ENCODE results near the gene MMP10. TPM values are rescaled to one million over a fixed set of nuclear protein-coding genes. Genes with fewer than 3 reads are reported as not detected.

Gene MMP10
- under 1 TPM in 3 of 4 donors, not detected in 1; 0.11 to 0.14 (median 0.12) TPM for polyA plus RNA-seq (ENCODE audit: insufficient read length in 4 of 4)

DNA sequence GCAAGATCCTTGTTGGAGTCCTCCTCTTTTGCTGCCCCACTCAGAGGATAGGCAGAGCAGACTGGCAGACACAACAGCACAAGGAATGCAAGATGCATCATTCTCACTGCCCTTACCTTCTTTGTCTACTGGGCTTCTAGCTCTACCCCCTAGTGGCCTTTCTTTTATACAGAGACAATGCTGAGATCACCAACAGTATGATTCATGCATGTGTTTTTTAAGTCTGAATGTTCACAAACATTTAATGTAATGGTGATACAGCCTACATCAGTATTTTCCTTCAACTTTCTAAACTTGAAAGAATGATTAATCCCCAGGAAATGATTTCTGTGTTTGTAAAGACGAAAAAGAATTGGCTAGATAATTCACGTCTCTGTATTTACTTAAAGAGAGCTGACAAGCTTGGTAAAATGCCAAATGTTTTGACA lies at the start of gene MMP10:
TSS of gene MMP10 (minus strand) at position 138 of the 428 bp plus-strand sequence. CDS start at position 101, 37 bp downstream.
- DNase-seq (ENCODE audit: low read depth in 4 of 4, low spot score in 3 of 4), result no peak

DNA sequence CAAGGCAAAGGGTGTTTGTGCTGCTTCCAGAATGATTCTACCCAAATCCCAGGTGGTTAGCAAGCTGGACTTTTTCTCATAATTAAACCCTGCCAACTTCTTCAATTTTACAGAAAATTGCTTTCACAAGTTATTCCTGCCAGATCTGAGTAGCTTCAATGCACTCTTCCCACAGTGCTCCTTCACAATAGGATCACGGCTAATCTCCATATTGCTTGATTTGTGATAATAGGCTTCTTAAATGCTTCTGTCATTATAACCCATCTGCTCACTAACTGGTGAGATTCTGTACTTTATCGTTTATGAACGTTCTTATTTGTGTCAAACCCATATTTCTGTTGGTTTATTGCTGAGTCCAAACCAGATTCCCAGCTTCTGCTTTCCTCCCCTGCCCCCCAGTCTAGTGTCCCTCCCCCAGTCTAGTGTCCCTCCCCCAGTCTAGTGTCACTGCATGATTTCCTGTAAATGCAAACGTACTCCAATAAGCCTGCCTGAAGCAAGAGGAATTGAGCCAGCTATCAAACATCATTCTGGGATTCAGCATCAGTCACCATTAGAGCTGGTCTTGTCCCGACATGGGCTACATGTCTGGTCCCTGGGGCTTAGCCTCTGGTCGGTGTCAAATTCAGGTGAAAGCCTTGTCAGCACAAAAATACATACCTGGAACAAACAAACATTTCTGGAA lies 49.0 kb upstream of the MMP10 start:
- no peak for DNase-seq (ENCODE audit: low read depth in 4 of 4, low spot score in 3 of 4)

DNA sequence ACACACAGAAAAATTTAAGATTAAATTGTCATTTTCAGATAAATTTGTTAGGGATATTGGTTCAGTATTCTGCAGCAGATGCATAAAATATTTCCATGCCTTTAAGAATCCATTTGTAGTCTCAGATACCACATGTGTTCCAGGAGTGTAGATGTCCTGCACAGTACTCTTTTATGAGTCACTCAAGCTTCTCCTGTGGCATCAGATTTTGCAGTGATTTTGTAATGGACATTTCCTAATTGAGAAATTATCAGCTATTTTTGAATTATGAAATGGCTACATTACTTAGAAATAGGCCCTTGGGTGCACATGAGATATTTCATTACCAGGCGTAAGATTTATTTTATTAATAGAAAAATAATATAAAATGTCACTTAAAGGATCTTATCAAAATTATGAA lies 44.1 kb upstream of the MMP10 start:
- no peak for DNase-seq (ENCODE audit: low read depth in 4 of 4, low spot score in 3 of 4)

DNA sequence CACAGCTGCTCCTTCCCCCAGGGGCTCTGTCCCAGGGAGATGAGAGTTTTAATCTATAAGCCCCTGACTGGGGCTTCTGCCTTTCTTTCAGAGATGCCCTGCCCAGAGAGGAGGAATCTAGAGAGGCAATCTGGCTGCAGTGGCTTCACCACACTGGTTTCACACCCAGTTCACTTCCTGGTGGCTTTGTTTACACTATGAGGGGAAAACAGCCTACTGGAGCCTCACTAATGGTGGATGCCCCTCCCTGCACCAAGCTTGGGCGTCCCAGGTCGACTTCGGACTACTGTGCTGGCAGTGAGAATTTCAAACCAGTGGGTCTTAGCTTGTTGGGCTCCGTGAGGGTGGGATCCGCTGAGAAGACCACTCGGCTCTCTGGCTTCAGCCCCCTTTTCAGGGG lies 39.1 kb upstream of the MMP10 start:
- no peak for DNase-seq (ENCODE audit: low read depth in 4 of 4, low spot score in 3 of 4)

DNA sequence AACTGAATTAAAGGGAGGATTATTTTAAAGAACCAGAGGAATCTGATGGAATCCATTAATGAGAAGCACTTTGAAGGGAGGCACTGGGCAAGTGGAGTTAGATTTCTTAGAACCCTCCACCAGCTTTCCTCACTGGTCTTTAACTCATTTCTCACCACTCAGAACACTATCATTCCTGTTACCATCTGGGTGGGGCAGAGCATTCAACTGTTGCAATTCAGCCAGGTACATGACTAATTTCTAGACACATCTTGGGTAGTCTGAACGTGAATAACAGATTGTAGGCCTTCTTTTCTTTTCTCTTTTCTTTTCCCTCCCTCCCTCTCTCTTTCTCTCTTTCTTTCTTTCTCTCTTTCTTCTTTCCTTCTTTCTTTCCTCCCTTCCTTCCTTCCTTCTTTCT lies 33.1 kb upstream of the MMP10 start:
- no peak for DNase-seq (ENCODE audit: low read depth in 4 of 4, low spot score in 3 of 4)

DNA sequence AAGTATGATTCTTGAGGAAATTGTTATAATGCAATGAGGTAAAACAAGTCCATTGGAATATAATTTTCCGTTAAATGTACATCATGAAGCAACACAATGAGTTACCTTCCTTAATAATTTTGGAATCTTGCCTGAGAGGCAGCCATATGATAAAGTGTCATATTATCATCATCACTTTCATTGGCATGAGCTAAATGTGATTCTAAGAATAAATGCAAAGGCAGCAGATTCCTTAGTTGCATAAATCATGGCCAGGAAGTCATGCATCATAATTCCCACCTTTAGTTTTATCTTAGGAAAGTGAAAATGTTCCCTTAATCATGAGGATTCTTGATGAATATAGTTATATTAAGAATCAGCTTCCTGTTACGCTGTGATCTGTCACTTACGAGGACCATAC lies 31.8 kb upstream of the MMP10 start:
- no peak for DNase-seq (ENCODE audit: low read depth in 4 of 4, low spot score in 3 of 4)

DNA sequence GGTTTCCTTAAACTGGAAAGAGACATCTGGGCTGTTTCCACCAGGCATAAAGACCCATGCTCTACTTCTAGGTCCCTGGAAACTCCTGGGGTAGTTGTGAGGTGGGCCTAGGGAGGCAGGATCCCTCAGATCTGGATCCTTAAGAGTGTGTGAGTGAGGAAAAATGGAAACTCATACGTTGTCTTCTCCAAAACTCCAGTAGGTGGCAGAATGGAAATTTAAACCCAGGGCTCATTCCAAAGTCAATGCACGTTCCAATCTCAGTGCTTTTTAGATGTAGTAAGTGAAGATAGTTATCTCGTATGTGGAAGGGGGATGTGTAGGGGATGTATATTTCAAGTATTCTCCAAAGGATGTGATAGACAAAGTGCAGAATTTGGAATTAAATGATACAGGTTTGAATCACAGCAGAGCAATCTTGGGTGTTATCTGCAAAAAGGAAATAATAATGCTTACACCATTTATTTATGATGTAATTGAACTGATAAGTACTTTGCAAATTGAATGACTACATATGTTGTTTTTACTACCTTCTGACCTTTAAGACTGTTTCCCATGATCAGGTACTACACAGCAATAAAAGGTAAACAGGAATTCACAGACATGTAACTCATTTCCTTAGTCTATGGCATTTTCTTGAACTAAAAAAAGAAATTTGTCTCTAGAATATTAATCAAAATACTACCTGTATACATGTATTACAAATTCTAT lies 30.7 kb upstream of the MMP10 start:
- DNase-seq (ENCODE audit: low read depth in 4 of 4, low spot score in 3 of 4), result no peak

DNA sequence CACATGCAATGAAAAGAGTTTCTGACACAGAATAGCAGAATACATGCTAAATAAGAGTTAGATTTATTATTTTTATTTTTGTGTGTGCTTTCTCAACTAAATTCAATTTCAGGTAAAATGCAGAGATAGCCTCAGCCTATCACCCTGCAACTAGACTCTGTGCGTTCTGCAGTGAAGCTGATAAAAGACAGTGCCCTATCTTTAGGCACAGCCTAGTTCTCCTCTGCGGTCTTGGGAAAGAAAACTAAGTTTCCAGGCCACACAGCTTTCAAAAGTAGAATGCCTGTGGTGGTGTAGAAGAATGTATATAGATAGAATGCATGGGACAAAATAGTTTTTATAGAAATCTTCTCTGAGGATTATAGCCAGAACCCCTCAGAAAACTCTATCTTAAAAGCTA lies 29.5 kb upstream of the MMP10 start:
- DNase-seq (ENCODE audit: low read depth in 4 of 4, low spot score in 3 of 4), result no peak

DNA sequence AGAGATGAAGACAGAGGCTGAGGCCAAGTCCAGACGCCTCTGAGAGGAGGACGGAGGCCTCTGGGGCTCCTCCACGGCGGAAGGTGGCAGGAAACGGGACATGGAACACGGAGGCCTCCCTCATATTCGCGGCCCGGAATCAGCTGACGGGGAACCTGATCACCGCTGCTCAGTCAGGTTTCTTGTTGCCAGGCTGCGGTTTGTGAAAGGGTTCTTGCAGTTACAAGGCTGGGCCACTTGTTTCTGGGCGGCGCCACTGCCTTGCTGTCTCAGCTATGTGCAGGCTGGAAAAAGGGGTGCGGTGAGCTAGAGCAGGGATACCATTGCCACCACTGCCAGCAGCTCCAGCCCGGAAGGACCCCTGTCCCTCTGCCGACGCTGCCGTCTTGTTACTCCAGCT lies 27.5 kb upstream of the MMP10 start:
- no peak for DNase-seq (ENCODE audit: low read depth in 4 of 4, low spot score in 3 of 4)

DNA sequence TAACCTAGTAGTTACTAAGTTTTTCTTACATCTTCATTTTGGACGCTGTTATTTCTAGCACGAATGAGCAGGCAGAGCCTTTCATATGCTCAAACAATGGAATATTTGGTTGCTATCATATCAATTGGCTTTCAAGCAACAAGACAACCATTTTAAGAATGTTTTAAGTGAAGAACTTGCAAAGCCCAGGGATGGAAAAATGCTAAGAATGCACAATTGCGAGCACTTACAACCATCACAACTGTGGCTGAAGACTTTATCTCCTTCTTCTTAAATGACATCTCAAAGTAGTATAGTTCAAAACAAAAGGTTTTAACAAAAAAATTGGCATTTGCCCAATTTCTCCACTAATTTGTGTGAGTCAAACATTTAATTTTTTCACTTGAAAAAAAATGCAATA lies 25.9 kb upstream of the MMP10 start:
- DNase-seq (ENCODE audit: low read depth in 4 of 4, low spot score in 3 of 4), result no peak

DNA sequence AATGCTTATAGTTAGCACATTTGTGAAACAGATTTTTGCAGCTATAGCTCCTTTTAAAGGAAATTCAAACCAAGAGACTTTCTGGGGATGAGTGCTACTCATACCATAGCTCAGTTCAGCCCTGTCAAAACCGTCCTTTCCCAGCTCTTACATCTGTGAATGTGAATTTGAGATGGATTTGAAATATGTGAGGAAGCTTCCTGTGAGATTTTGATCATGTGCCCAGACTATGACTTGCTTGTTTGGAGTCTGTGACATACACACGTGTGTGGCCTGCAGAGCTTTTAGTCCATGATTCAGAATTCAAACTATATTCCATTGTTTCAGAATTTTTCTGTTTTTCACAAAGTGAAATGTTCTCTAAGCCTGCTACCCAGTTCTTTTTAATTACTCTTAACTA lies 21.9 kb upstream of the MMP10 start:
- DNase-seq (ENCODE audit: low read depth in 4 of 4, low spot score in 3 of 4), result no peak

DNA sequence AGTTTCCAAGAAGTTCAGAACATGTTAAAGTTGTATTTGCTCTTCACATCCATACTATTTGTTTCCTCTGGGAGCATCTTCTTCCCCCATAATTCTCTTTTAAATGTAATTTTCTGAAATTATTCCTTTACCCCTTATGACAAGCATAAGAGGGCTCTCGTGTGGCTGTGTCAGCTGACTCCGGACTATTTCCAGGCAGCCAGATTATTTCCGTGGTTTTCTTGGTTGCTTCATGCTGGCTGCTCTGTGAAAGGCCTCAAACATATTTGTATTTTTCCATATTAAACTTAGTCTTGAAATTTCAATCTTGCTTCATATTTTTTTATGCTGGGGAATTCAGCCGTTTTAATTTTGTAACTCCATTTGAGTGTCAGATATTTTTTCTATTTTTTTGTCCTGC lies 20.3 kb upstream of the MMP10 start:
- no peak for DNase-seq (ENCODE audit: low read depth in 4 of 4, low spot score in 3 of 4)

DNA sequence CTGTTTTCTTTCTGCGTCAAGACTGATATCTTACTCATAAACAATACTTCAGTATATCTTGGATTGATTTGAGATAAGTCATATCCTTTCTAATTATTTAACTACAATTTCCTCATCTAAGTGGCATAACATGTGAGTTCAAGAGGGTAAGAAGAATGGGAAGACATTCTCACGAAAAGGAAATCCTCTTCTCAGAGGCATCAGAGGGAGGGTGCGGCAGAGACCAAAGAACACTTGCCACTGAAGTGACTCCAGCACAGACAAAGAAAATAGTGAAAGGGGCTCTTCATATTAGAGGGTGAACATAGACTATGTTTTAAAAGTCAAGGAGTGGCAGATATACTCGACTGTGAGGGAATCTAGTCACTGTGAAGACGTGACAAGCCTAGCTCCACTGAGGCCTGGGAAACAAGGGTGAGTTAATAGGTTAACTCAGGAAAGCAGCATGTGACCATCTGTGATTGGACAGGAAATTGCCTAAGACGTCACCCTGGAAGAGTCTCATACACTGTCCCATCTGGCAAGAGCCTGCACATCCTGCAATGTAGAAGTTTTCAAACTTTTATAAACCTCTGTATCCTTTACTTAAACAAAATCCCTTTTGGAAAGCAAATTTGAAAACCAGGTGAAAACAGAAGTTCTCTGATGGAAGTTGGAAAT lies 19.4 kb upstream of the MMP10 start:
- no peak for DNase-seq (ENCODE audit: low read depth in 4 of 4, low spot score in 3 of 4)

DNA sequence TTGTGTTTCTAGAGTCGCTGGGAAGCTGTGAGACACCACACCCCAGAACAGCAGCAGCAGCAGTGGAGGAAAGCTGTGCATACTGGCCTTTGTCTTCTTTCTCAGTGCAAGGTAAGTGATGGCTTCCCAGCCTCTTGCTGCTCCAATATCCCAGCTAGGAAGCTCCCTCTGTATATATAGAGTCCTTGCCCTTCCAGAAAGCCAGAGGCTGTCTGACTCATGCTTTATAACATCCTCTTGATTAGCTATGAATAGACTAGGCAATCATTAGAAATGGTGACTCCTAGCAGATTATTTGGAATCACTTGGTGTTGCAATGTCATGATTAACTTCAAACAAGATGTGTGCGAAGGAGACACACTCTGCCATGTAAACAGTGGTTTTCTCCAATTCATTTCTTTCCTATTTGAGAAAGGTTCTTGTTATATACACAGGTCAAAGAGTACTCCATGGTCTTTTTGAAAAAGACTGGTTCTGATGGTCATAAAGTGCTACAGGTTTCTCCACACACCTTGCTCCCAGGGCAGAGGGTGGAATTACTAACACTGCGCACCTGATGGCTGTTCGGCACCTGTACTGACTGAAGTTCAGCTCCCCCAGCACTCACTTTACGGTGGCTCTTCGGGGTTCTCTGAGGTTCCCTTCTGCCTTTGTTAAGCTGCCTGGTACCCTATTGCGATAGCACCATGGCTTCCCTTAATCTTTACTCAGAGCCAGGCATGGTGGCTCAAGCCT lies 17.8 kb upstream of the MMP10 start, which contains the start of gene MMP1:
TSS of gene MMP1 (minus strand) at position 149 of the 735 bp plus-strand sequence. CDS start at position 81, 68 bp downstream.
- no peak for DNase-seq (ENCODE audit: low read depth in 4 of 4, low spot score in 3 of 4)

DNA sequence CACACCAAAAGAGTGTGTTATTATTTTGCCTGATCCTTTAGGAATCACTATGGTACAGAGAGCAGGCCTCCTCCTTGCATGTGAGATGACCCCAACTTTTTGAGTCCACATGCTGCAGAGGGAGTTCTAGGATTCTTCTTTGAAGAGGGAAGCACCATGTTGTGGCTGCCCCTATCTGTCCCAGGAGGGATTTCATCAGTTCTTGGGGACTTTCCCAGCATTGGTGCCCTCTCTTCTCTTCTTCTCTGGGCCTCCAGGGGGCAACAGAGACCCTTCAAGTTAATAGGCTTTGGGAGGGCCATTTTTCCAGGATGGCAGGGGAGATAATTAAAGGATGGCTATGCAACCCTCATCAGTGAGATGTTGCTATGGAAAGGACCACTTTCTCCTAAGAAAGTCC lies 14.0 kb upstream of the MMP10 start:
- DNase-seq (ENCODE audit: low read depth in 4 of 4, low spot score in 3 of 4), result no peak

DNA sequence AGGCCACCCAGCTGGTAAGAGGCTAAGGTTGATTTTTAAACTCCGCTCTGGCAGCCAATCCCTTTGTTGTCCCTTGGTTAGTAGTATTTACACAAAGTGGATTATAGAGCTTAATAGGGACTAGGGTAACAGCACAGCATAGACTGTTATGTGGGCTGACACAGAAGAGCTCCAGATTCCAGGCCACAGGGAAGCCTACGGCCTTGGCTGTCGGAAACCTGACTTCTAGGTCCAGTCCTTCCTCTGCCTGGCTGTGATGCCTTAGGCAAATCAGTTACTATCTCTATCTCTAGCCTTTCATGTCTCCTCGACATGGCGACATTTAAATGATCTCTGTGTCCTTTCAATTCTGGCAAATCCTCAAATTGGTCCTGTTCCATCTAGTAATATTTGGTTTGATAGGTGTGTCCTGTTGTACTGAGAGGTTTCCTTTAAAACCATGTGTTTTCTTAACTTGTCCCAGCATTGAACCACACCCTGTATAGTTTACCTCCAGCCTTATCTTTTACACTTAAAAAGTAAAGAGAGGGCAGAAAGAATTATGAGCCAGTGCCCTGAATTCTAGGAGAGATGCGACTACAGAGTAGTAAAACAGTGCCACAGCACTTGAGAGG lies 13.4 kb upstream of the MMP10 start:
- DNase-seq (ENCODE audit: low read depth in 4 of 4, low spot score in 3 of 4), result no peak

DNA sequence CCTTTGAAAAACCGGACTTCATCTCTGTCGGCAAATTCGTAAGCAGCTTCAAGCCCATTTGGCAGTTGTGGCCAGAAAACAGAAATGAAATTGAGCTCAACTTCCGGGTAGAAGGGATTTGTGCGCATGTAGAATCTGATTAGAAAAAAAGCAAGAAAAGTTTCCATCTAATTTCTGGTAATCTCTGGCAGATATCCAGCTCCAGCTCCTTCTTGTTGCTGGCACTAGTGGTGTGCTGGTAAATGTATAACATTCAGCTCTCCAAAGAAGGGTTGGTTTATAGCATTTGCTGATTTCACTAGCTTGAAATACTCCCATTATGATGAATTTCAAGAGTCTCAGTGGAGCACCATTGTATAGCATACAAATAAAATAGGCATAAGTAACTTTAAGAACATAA lies 12.2 kb upstream of the MMP10 start:
- DNase-seq (ENCODE audit: low read depth in 4 of 4, low spot score in 3 of 4), result no peak

DNA sequence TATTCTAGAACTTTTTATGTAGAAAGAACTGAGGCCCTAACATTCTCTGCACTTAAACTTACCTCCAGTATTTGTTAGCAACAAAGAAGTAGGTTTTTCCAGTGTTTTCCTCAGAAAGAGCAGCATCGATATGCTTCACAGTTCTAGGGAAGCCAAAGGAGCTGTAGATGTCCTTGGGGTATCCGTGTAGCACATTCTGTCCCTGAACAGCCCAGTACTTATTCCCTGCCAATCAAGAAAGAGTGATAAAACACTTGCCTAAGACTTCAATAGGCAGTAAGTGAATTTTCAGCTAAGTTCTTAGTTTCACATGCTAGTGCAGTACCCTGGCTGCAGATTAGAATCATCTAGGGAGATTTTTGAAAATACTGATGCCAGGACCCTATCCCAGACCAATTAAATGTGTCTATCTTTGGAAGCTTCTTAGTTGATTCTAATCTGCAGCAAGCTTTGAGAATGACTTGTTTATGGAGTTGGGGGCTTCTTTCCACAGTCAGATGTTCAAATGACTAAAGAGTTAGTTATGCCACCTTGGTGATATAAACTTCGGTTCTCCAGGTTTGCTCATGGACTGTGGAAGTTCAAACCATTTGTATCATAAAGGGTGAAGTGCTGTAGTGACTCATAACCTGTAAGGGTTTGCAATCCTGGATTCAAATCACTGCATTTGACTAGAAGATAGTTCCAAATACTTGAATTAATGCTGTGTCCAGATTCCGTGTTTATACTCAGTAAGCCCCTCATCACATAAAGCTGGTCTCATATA lies 11.0 kb upstream of the MMP10 start:
- no peak for DNase-seq (ENCODE audit: low read depth in 4 of 4, low spot score in 3 of 4)

DNA sequence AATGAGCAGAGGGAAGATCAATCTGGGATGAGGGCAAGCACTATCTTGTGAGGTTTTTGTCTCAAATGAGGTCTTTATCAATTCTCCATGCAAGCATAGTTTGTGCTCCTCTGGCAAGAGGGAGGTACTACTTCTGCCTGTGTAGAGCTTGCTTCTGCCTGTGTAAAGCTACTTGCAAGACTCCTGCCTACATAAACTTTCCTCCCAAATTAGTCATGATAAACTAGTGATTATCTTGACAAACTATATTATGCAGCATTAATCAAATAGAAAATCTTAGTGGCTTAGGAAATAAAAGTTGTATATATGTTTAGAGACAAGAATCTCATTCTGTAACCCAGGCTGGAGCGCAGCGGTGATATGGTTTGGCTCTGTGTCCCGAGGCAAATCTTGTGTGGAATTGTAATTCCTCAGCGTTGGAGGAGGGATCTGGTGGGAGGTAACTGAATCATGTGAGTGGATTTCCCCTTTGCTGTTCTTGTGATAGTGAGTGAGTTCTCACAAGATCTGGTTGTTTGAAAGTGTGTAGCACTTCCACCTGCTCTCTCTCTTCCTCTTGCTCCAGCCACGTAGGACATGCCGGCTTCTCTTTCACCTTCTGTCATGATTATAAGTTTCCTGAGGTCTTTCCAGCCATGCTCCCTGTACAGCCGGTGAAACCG lies 8.0 kb upstream of the MMP10 start:
- DNase-seq (ENCODE audit: low read depth in 4 of 4, low spot score in 3 of 4), result no peak

Measured in right renal pelvis (tissue), 4 donors.